Renal cortex interstitium (tissue), 11 donors: ENCODE results near the gene SMO. TPM values are rescaled to one million over a fixed set of nuclear protein-coding genes. Genes with fewer than 3 reads are reported as not detected.
"Not testable (repeated sequence)": the region's sequence is repeated elsewhere in the genome, so short reads cannot be mapped to it uniquely, and the experiment has no call there.

Experiments
- DNase-seq, 11 donors: peaks; one replicate each; pipeline ENCODE4 v3.0.0-alpha.2; 2013; ENCODE audit warnings: low read depth in 9 of 11, low spot score in 4 of 11; ENCODE audit errors: extremely low read depth in 1 of 11
- polyA plus RNA-seq, 3 donors: library from polyadenylated mRNA; unstranded; fragments of 120-200 nt; gene quantifications; one replicate each; pipeline ENCODE4 v1.2.1, GENCODE V29; 2013; ENCODE audit not compliant: insufficient read length in 3 of 3

The SMO gene
- polyA plus RNA-seq, 3 donors, result 97.2 to 121 (median 106) TPM

DNA sequence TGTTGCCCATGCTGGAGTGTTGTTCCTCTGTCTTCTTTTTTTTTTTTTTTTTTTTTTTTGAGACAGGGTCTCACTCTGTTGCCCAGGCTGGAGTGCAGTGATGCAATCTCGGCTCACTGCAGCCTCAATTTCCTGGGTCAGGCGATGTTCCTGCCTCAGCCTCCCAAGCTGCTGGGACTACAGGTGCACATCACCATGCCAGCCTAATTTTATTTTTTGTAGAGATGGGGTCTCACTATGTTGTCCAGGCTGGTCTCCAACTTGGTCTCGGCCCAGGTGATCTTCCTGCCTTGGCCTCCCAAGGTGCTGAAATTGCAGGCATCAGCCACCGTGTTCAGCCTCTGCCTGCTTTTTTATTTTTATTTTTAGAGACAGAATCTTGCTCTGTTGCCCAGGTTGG is 30.7 kb downstream of the SMO start:
- not testable (repeated sequence) for DNase-seq

DNA sequence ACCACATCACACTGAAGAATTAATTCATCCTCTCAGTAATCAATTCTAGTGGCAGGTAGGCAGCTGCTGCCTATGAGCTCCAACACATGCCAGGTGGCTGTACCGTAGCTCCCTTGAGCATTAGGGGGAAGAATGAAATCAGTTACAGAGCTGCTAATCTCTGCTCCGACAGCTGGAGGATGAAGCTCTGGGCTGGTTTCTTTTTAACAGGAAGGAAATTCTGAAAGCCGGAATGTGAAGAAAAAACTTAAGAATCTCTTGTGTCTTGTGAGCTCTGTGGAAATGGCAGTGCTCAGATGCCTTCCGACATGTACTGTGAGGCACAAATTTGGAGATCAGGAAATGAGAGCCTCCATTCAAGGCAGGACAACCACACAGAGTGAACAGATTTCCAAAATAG is 33.6 kb downstream of the SMO start:
- DNase-seq, result no peak

DNA sequence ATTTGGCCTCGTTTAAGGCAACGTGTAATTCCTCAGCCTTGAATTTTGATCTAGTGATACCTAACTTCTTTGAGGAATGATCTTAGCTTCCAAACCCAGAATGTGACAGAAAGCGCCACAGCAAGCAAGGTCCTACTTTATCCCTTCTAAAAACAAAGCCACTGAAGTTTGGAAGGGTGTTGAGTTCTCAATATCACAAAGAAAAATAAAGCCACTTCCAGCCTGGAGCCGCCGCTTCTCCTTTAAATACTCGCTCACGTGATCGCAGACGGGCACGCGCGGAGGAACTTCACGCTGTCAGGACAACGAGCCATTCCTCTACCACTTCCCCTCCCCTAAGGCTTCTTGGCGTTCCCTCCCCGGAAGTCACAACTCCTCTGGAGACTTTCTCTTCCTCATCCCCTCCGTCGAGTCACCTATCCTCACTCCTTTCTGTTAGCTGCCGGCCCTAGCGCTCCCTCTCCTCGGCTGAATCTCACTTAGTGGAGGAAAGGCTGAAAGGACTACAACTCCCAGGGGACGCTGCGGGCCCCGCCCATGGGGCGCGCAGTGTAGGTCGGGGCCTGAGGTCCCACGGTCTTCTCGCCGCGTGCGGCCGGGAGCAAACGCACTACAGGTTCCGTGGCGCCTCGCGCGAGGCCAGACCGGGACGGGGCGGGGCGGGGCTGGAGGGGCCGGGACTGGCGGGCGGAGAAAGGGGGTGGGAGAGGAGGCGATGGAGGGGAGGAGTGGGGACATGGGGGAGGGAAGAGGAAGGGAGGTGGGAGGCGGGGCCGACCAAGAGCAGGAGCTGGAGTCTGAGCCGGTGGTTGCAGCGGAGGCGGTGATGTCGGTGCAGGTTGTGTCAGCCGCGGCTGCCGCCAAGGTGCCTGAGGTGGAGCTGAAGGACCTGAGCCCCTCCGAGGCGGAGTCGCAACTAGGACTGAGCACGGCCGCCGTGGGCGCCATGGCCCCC is 36.1 kb downstream of the SMO start, which contains the start of gene AHCYL2:
Gene AHCYL2 (plus strand): TSS at position 780 of the 955 bp plus-strand sequence.
- peak; percentile 94 to 98 (median 97) for DNase-seq

DNA sequence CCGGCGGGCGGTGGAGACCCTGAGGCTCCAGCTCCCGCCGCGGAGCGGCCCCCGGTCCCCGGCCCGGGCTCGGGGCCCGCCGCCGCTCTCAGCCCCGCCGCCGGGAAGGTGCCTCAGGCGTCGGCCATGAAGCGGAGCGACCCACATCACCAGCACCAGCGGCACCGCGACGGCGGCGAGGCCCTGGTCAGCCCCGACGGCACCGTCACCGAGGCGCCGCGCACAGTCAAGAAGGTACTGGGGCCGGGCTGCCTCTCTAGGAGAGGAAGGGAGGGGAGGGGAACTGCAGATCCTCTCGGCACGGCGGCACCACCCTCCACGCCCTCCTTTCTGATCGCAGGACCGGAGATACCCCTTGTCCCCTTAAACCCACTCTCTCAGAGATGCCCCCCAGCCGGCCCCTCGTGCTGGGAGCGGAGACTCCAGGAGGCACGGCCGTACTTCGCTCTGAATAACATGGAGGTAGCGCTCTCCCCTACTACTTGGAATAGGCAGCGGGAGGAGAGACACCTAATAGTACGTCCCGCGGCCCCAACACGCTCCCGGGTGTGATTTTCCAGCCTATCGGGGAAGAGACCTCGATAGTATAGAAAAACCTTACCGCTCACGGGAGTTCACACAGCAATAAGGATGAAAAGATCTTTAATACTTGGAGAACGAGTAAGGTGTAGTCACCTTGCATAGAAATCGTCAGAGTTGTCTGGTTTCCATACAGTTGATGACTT is 36.9 kb downstream of the SMO start:
- DNase-seq, result peak in 5 of 11 donors; percentile 24 to 41 (median 36)

DNA sequence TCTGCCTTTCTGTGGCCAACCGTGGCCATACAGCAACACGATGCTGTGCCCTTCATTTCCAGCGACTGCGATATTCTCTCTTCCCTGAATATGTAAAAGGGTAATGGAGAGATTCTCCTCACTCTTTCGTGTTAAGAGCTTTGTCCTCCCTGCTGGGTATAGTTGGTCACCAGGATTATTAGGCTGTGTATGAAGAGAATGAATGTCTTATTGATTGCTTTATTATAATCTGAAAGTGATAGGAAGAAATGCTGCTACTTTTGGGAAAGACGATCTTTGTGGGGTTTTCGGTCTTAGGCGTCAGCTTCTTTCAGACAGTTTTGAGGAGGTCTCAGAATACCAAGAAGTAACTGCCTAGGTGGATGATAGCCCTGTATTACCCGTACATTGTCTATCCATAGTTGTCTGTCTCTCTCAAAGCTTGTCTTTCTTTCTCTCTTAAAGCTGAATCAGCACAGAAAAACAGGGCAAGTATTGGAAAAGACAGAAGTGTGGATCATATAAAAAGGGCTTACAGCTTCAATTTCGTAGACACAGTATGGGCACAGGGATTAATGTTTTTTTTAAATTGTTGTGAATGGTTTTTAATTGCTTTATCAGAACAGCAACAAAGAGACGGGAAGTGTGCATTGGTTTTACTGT is 37.6 kb downstream of the SMO start:
- DNase-seq, result no peak

DNA sequence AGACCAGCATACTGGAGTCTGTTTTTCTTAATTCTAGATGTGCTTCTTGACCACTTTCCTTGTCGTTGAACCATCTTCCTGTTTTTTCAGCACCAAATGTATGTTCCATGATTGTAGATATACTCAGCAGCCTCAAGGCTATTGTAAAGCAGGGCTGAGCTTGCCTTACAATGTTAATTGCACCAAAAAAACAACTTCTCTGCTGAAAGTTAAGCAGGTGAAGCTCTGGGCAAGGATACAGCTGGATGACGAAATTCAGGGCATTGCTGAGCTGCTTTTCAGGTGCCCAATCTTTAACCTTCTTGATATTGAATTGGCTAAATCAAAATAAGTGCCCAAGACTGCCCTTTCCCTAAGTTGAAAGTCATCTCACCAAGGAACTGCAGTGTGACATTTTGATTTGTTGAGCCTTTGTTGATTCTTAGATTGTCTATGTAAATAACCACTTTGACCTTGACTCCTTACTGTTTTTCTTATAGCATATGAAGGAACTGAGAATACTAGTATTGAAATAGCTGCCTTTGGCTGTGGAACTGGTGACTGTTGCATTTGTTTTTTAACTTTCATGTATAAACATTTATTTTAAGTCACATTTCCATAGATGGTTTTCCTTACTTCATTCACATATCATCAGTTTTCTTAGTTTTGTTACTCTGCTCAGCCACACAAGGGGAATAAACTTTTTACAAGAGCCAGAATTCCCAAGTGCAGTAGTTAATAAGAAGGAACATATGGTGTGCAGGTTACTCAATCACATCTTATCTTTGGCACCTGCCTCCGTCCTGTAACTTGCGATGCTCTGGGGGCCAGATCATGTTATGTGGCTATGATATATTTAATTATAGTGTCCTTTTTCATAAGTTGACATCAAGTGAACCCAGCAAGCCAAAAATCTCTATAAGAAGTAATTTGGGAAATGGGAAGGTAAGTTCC is 39.5 kb downstream of the SMO start:
- DNase-seq, result no peak

DNA sequence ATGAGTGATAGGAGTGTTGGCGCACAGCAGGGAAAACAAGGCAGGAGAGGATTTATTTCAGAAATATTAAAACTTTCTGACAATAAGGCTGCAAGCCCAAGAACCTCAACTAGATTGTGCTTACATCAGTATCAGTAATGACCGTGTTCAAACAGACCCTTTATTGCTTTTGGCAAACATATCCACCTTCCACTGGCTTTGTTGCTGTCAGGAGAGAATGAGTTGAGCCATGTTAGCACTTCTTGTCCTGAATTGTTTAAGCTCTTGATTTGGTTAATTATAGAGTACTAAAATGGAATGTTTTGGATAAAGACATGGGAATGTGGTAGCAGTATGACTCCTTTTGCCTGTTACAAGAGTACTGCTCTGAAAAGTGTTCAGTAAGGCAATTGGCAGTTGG is 40.2 kb downstream of the SMO start:
- no peak for DNase-seq

DNA sequence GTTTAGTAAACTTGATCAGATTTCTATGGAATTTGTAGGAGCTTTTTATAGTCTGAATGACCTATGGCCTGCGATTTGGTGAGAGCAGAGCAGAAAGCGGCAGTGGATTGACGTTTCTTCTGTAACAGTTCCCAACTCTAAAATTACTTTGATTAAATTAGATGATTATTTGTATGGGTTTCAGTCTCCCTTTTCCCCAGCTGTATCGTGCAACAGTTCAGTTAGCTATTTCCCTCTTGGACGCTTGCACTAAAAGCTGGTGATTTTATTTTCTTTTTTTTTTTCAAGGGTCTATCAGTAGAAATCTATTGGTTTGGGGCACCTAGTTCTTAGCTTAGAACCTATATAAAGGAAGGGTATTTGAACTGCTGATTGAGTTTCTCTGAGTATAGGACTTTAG is 43.2 kb downstream of the SMO start:
- no peak for DNase-seq

DNA sequence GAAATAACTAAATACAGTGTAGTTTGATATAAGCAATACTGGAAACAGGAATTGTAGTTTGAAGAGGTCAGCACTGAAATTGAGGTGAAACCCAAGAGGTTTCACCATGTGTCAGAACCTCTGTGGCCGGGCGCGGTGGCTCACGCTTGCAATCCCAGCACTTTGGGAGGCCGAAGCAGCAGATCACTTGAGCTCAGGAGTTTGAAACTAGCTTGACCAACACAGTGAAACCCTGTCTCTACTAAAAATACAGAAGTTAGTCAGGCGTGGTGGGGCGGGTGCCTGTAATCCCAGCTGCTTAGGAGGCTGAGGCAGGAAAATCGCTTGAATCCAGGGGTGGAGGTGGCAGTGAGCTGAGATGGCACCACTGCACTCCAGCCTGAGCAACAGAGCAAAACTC is 50.1 kb downstream of the SMO start:
- DNase-seq, result no peak

DNA sequence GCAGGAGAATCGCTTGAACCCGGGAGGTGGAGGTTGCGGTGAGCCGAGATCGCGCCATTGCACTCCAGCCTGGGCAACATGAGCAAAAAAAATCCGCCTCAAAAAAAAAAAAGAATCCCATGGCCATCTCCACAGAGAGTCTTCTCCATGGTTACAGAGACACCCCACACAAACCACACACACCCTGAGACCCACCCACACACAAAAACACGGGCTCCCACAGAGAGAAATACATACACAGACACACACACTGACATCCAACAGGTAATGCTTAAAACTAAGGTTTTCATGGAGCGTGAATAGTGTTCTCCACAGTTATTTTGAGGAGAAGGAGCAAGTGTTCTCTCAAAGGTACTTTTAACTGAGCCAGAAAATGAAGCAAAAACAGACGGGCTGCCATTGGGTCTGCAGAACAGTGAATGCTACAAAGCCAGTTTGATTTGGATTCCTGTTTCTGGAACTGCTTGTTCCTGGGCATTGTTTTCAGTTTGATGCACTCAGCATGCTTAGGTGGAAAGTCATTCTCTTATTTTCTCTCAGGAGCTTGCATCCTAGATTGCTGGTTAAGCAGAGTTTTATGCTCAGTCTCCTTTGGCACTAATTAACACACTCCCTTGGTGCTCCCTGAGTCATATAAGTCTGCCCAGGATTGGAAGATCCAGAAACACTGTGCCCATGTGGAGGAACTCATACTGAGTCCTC is 51.8 kb downstream of the SMO start:
- DNase-seq, result no peak

DNA sequence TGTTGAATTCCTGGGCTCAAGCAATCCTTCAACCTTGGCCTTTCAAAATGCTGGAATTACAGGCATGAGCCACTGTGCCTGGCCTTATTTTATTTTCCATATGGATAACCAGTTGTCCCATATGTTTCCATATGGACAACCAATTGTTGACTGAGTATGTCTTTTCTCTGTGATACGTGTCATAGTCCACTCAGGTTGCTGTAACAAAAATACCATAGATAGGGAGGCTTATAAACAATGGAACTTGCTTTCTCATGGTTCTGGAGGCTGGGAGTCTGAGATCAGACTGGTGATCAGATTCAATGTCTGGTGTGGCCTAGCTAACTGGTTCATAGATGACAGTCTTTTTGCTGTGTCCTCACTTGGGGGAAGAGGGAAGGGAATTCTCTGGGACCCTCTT is 55.8 kb downstream of the SMO start:
- no peak for DNase-seq

DNA sequence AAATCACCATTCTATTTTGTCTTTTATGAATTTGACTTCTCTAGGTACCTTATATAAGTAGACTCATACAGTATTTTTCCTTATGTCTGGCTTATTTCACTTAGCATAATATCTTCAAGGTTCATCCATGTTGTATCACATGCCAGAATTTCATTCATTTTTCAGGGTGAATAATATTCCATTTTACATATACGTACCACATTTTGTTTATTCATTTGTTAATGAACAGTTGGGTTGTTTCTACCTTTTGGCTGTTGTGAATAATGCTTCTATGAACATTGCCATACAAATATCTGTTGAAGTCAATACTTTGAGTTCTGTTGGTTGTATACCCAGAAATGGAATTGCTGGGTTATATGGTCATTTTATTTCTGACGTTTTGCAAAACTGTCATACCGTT is 57.1 kb downstream of the SMO start:
- no peak for DNase-seq

DNA sequence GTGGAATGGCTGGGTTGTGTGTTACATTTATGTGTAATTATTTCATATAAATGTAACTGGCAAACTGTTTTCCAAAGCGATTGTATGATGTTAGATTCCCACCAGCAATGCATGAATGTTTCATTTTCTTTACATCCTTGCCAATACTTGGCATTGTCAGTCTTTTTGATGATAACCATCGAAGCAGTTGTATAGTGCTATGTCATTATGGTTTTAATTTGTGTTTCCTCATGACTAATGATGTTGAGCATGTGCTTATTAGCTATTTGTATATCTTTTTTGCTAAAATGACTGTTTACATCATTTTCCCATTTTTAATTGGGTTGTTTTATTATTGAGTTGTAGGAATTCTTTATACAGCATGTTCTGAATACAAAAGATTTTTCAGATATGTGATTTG is 58.7 kb downstream of the SMO start:
- no peak for DNase-seq

DNA sequence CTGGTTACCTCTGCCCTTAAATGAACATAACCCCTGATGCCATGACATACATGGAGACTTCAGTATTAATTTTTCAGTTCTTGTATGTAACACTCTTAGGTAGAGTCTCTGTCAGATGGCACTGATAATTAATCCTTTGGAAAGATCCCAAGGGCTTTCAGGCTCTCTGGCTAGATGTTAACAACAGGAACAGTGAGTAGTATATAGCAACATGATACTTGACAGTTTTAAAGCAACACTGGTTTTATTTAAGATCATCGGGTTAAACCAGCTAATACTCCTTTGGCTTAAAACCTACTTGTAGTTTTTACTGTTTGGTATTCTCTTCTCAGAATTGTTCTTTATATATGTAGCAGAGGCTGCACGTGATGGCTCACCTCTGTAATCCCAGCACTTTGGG is 63.7 kb downstream of the SMO start:
- peak in 2 of 11 donors; percentile 13 to 25 for DNase-seq

DNA sequence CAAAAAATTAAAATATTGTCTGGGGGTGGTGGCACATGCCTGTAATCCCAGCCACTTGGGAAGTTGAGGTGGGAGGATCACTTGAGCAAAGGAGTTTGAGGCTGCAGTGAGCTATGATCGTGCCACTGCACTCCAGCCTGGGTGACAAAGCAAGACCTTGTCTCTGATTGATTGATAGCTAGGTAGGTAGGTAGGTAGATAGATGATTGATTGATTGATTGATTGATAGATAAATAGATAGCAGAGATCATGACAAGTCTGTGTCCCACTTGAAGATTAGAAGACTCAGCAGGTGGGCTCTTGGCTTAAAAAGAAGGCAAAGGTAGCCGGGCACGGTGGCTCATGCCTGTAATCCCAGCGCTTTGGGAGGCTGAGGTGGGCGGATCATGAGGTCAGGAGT is 64.2 kb downstream of the SMO start:
- not testable (repeated sequence) for DNase-seq

DNA sequence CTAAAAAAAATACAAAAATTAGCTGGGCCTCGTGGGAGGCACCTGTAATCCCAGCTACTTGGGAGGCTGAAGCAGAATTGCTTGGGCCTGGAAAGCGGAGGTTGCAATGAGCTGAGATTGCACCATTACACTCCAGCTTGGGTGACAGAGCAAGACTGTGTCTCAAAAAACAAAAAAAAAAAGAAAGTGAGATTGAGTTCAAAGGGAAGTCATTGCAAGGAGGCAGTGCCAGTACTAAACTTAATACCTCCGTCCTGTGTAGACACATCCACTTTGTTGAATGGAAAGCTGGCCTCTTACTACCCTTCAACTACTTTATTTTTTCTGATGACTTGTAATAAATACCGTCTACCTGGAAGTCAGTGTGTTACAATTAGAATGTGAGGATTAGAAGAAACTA is 67.4 kb downstream of the SMO start:
- no peak for DNase-seq

DNA sequence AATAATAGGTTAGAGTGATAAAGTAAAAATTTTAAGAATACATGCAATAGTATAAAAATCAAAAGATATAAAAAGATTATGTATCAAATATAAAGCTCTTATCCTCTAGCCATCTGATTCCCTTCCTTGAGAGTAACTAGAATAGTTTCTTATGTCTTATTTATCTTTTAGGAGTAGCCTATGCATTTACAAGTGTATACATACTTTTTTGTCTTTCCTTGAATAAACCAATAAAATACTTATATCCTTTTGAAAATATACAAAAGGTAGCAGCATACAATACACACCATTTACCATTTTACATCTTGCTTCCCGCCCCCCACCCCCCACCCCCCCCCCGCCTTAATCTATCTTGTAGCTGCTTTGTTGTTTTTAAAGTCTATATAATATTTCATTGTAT is 67.8 kb downstream of the SMO start:
- DNase-seq, result no peak

DNA sequence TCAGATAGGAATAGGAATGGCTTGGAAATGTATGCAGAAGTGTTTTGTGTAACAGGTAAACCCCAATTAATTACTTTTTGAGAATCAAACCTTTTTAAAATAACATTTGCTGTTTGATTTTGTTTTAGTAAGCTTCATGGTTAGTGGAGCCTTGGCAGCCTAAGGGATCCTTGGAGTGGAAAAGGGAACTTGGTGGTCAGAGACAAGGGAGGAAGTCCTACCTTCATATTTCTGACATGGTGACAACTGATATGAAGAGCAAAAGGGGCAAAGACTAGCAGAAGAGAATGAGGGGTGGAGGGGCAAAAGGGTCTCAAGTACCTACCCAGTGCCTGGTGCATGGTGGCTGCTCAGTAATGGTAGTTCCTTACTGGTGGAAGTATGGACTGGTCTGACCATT is 68.7 kb downstream of the SMO start:
- no peak for DNase-seq
